GM12878 (cell line): ENCODE data around the gene STAT3. TPM values are rescaled to one million over a fixed set of nuclear protein-coding genes. Genes with fewer than 3 reads are reported as not detected.

ENCODE experiments used
- ATAC-seq: fragments of 200-7000 bp; cut with Tn5 transposase; 3 replicates; pipeline ENCODE4 v1.9.1; 2020; ENCODE audit warnings: mild to moderate bottlenecking, moderate library complexity
- BruUV-seq: library from RNA; stranded (reverse); fragments of 400-500 nt; replicated peaks from 2 replicates; lab custom pipeline; 2021; lab: Mats Ljungman, UMichigan
- CTCF ChIA-PET: fragments of 300-600 bp; sonication (Branson Sonifier 250); formaldehyde crosslinking; extraction: SDS; loops from one replicate; lab custom pipeline; 2021; ENCODE audit warnings: inconsistent platforms; lab: Yijun Ruan, JAX
- POLR2A ChIA-PET: fragments of 350-600 bp; formaldehyde crosslinking; extraction: SDS; loops from one replicate; lab custom pipeline; 2021; ENCODE audit warnings: inconsistent platforms; lab: Charles Lee
- RAD21 ChIA-PET: fragments of 300-600 bp; sonication (Branson Sonifier 250); formaldehyde crosslinking; loops from one replicate; lab custom pipeline; 2023; ENCODE audit warnings: antibody characterized with exemption; ENCODE audit not compliant: unreplicated experiment; lab: Charles Lee
- SMC1A ChIA-PET: fragments of 300-600 bp; sonication (Branson Sonifier 250); formaldehyde crosslinking; loops from one replicate; lab custom pipeline; 2023; ENCODE audit not compliant: unreplicated experiment, uncharacterized antibody; lab: Charles Lee
- DNase-seq: peaks from one replicate; pipeline ENCODE4 v3.0.0-alpha.2; 2011; ENCODE audit warnings: low read depth, low spot score
- FAIRE-seq: peaks from 3 replicates; lab custom pipeline; 2011; peaks lifted over from hg19 to GRCh38; lab: Jason Lieb, UNC
- H2AFZ ChIP-seq: 2 replicates; pipeline ENCODE4 v1.6.0; 2011; ENCODE audit warnings: low read depth, low read length, control low read depth; ENCODE audit not compliant: control insufficient read depth
- H3K27ac ChIP-seq: 2 replicates; pipeline ENCODE4 v1.5.1; 2011; ENCODE audit warnings: control low read depth; ENCODE audit not compliant: control insufficient read depth, insufficient read depth
- H3K27me3 ChIP-seq, 2 experiments: replicated peaks in 1 of 2; 2 replicates each; pipeline versions ENCODE4 v1.6.0 to v1.6.1; 2011; ENCODE audit warnings: low read length in 1 of 2; ENCODE audit not compliant: control insufficient read depth in 2 of 2, insufficient read depth in 2 of 2
- H3K36me3 ChIP-seq, 2 experiments: 2 replicates each; pipeline ENCODE4 v1.5.1; 2011; ENCODE audit warnings: low read length in 1 of 2; ENCODE audit not compliant: control insufficient read depth in 2 of 2, insufficient read depth in 2 of 2
- H3K4me1 ChIP-seq: 2 replicates; pipeline ENCODE4 v1.6.1; 2011; ENCODE audit warnings: mild to moderate bottlenecking, low read length, moderate library complexity, mixed read lengths; ENCODE audit not compliant: control insufficient read depth, insufficient read depth
- H3K4me2 ChIP-seq: 2 replicates; pipeline ENCODE4 v1.6.0; 2011; ENCODE audit warnings: control low read depth; ENCODE audit not compliant: control insufficient read depth, insufficient read depth
- H3K4me3 ChIP-seq: fragments of 200-600 bp; sonication (generic); 2 replicates; pipeline ENCODE4 v1.5.1; 2016
- H3K79me2 ChIP-seq: 2 replicates; pipeline ENCODE4 v1.6.0; 2011; ENCODE audit warnings: low read length; ENCODE audit not compliant: control insufficient read depth, insufficient read depth
- H3K9ac ChIP-seq: 2 replicates; pipeline ENCODE4 v1.8.0; 2011; ENCODE audit warnings: low read length, control low read depth, mixed read lengths; ENCODE audit not compliant: control insufficient read depth, insufficient read depth
- H3K9me3 ChIP-seq: replicated peaks from 3 replicates; pipeline ENCODE4 v1.5.1; 2011; ENCODE audit warnings: mild to moderate bottlenecking, low read length; ENCODE audit not compliant: control insufficient read depth, insufficient read depth
- H4K20me1 ChIP-seq: 2 replicates; pipeline ENCODE4 v1.6.0; 2011; ENCODE audit not compliant: control insufficient read depth, insufficient read depth
- ATF2 ChIP-seq: IDR thresholded peaks from 2 replicates; pipeline ENCODE4 v1.6.1; 2012; ENCODE audit warnings: low read length, inconsistent platforms
- MEF2B ChIP-seq: fragments of 450-650 bp; IDR thresholded peaks from 2 replicates; pipeline ENCODE4 v1.6.1; 2018; ENCODE audit warnings: mild to moderate bottlenecking, moderate library complexity; ENCODE audit not compliant: partially characterized antibody, poor library complexity, severe bottlenecking
- PAX5 ChIP-seq: IDR thresholded peaks from 2 replicates; pipeline ENCODE4 v1.6.1; 2011; ENCODE audit warnings: low read depth, low read length, borderline replicate concordance
- ZSCAN29 ChIP-seq: fragments of 450-650 bp; IDR thresholded peaks from 2 replicates; pipeline ENCODE4 v1.6.1; 2017; ENCODE audit warnings: mild to moderate bottlenecking, moderate library complexity
- WGBS: methylation state at CpG from one replicate; pipeline ENCODE4 v1.1.6; 2016; ENCODE audit warnings: low lambda C conversion rate; ENCODE audit not compliant: insufficient replicate concordance, insufficient coverage; ENCODE audit errors: missing lambda C conversion rate; 5-methylcytosine and 5-hydroxymethylcytosine counted together
- in situ Hi-C: fragments of 300-500 bp; cut with MboI; formaldehyde crosslinking; loops from 9 replicates; pipeline ENCODE4 v1.14.3; 2018; ENCODE audit warnings: mixed read lengths
- intact Hi-C: fragments of 100-400 bp; cut with micrococcal nuclease; formaldehyde crosslinking; loops from one replicate; pipeline ENCODE4 v1.14.2; 2022; ENCODE audit not compliant: unreplicated experiment
- polyA plus RNA-seq, 11 experiments: library from polyadenylated mRNA; depleted of rRNA in 4 of 11; unstranded in 6 of 11; stranded (reverse) in 5 of 11; fragments of >200 nt; fragmentation: Nextera tagmentation in 4 of 11; fragmentation: Illumina TruSeq in 1 of 11; extraction: Ambion mirVana in 4 of 11; extraction: Trizol in 1 of 11; gene quantifications; 1 replicate in 1 of 11; 2 replicates in 10 of 11; pipeline versions ENCODE4 v1.2.1 to v1.2.3, GENCODE V29; 2011 to 2016; ENCODE audit warnings: inconsistent platforms in 2 of 11, missing spikeins in 2 of 11, low read depth in 1 of 11
- total RNA-seq, 4 experiments: library from RNA; depleted of rRNA in 3 of 4; stranded (reverse); fragments of >200 nt in 3 of 4; fragmentation: Illumina TruSeq in 1 of 4; extraction: Trizol in 1 of 4; gene quantifications; 2 replicates each; pipeline versions ENCODE4 v1.2.1 to v1.2.3, GENCODE V29; 2013 to 2021

The STAT3 gene
- total and polyA plus RNA-seq, 10 of the 15 experiments (the other 5 are each of a cell fraction or from before 2014, with no cell fraction given) = 18.4 to 96.4 (median 60.9) TPM

GRCh38 chr17:42304187-42305030, 83.8 kb downstream of the STAT3 start:
- 96% methylated on average over 16 of the region's 16 CpGs for WGBS
- no TSS peak for BruUV-seq
- Histone ChIP-seq H3K27ac (no peak overlapping the region), H3K27me3 (no peaks in the 10 kb centered on the region), H2AFZ (no peak overlapping the region), H3K79me2 (no peaks in the 10 kb centered on the region), H3K4me2 (no peak overlapping the region), H3K9me3 (no peaks in the 10 kb centered on the region), H3K9ac (no peak overlapping the region), H4K20me1 (no peaks in the 10 kb centered on the region), H3K4me3 (no peak overlapping the region), H3K4me1 (no peaks in the 10 kb centered on the region), H3K36me3 (peaks cover 2 to 18% of the 10 kb centered on the region in 2 experiments; a peak in 3 of 4 replicates)
- FAIRE-seq = no peak
- SMC1A ChIA-PET = no interaction called here
- intact Hi-C loops (no loop called here), in situ Hi-C loops (no loop called here)
- ATAC-seq = no peak
- POLR2A ChIA-PET = no interaction called here
- CTCF ChIA-PET = interaction anchor here (1.2 to 1.4 kb wide), 2 partner anchors 99 to 184 kb away, joined by 4 read pairs; no protein-coding TSS in a partner anchor
- DNase-seq = no peak
- TF ChIP-seq ATF2 (no peak), PAX5 (no peak), MEF2B (no peak), ZSCAN29 (no peak)
- RAD21 ChIA-PET = interaction anchor here (0.6 kb wide), 1 partner anchor 112 kb away, joined by 3 read pairs; no protein-coding TSS in a partner anchor
